Ammon's horn (tissue), 1 donor: ENCODE measurements around the gene C6orf132.

Source experiments
- DNase-seq: peaks from one replicate; pipeline ENCODE4 v3.0.0-alpha.2; 2016; ENCODE audit warnings: low spot score

The C6orf132 gene

GRCh38 chr6:42075159-42075838 is 67.1 kb downstream of the C6orf132 start:
- DNase-seq: peak; percentile 73

GRCh38 chr6:42073287-42073686 is 69.1 kb downstream of the C6orf132 start:
- DNase-seq: no peak

- DNase-seq: peak; percentile 58
These were observed 70.4 kb downstream of the C6orf132 start for GRCh38 chr6:42071881-42072583.

- DNase-seq: no peak
These were observed 73.4 kb downstream of the C6orf132 start for GRCh38 chr6:42068872-42069522.

GRCh38 chr6:42068173-42068572 is 74.2 kb downstream of the C6orf132 start:
- no peak for DNase-seq

GRCh38 chr6:42066156-42066675 is 76.2 kb downstream of the C6orf132 start:
- DNase-seq: peak; percentile 49

- DNase-seq: no peak
These were observed 82.7 kb downstream of the C6orf132 start for GRCh38 chr6:42059743-42060142.

- no peak for DNase-seq
These were observed 88.8 kb downstream of the C6orf132 start for GRCh38 chr6:42053601-42054000.

GRCh38 chr6:42051268-42051653 is 91.2 kb downstream of the C6orf132 start:
- DNase-seq: no peak
